Endodermal cell (in vitro differentiated cells): Measurements from ENCODE around the gene PLET1. TPM values are rescaled to one million over a fixed set of nuclear protein-coding genes. Genes with fewer than 3 reads are reported as not detected.

Experiments
- DNase-seq: peaks from one replicate; pipeline ENCODE4 v3.0.0-alpha.2; 2017
- H3K27ac ChIP-seq: 2 replicates; pipeline ENCODE4 v1.5.1; 2013; ENCODE audit warnings: mild to moderate bottlenecking, low read depth, low read length, moderate library complexity
- H3K27me3 ChIP-seq: 2 replicates; pipeline ENCODE4 v1.6.1; 2013; ENCODE audit warnings: mild to moderate bottlenecking, low read length, moderate library complexity; ENCODE audit not compliant: insufficient read depth, control insufficient read depth, poor library complexity, severe bottlenecking
- H3K36me3 ChIP-seq: 2 replicates; pipeline ENCODE4 v1.7.0; 2013; ENCODE audit warnings: mild to moderate bottlenecking, low read length, moderate library complexity; ENCODE audit not compliant: control insufficient read depth, insufficient read depth
- H3K4me1 ChIP-seq: one replicate; pipeline ENCODE4 v1.7.0; 2013; ENCODE audit warnings: low read length; ENCODE audit not compliant: control insufficient read depth, insufficient read depth
- H3K4me3 ChIP-seq: 2 replicates; pipeline ENCODE4 v1.5.1; 2013; ENCODE audit warnings: mild to moderate bottlenecking, low read length, moderate library complexity
- H3K9ac ChIP-seq: 2 replicates; pipeline ENCODE4 v1.6.1; 2013; ENCODE audit warnings: mild to moderate bottlenecking, low read length, moderate library complexity; ENCODE audit not compliant: poor library complexity, severe bottlenecking; ENCODE audit errors: extremely low read depth
- H3K9me3 ChIP-seq: 2 replicates; pipeline ENCODE4 v1.6.1; 2013; ENCODE audit warnings: mild to moderate bottlenecking, low read length, moderate library complexity; ENCODE audit not compliant: control insufficient read depth
- H3K27ac Mint-ChIP-seq: 2 replicates; pipeline ENCODE4 v1.8.0; 2020; ENCODE audit warnings: mixed read lengths
- H3K27me3 Mint-ChIP-seq: 2 replicates; pipeline ENCODE4 v1.8.0; 2021; ENCODE audit warnings: mild to moderate bottlenecking, mixed read lengths; ENCODE audit not compliant: insufficient read depth
- H3K36me3 Mint-ChIP-seq: 2 replicates; pipeline ENCODE4 v1.8.0; 2020; ENCODE audit warnings: low read depth, mixed read lengths
- H3K4me1 Mint-ChIP-seq: 2 replicates; pipeline ENCODE4 v1.8.0; 2020; ENCODE audit warnings: mixed read lengths
- H3K4me3 Mint-ChIP-seq: 2 replicates; pipeline ENCODE4 v1.8.0; 2020; ENCODE audit warnings: mild to moderate bottlenecking, moderate library complexity, mixed read lengths
- H3K9me3 Mint-ChIP-seq: 2 replicates; pipeline ENCODE4 v1.8.0; 2020; ENCODE audit warnings: mild to moderate bottlenecking, mixed read lengths
- CTCF ChIP-seq: fragments of 200-600 bp; sonication (generic); conservative IDR thresholded peaks from 2 replicates; pipeline ENCODE4 v1.5.0; 2021; ENCODE audit warnings: antibody characterized with exemption, mild to moderate bottlenecking
- WGBS, 2 experiments: methylation state at CpG; one replicate each; pipeline versions ENCODE4 v1.1.5 to v1.1.7; 2013; ENCODE audit warnings: missing lambda C conversion rate in 2 of 2, mixed read lengths in 1 of 2; ENCODE audit not compliant: insufficient coverage in 1 of 2, insufficient read length in 1 of 2; 5-methylcytosine and 5-hydroxymethylcytosine counted together
- total RNA-seq, 2 donors: library from RNA; stranded (reverse); fragmentation: NEBNext Ultra II Directional in 1 of 2; extraction: Animal tissue kit (Norgen Biotek cat#: 25700) in 1 of 2; gene quantifications; 2 replicates in 1 of 2; 3 replicates in 1 of 2; pipeline ENCODE4 v1.2.1, GENCODE V29; 2021

The PLET1 gene
- total RNA-seq, 2 donors from 2014 or later: not detected

- no peak for TF ChIP-seq CTCF
- WGBS, 2 experiments: 100% methylated on average over 1 of the region's 1 CpG; no CpG with 5 or more reads in 1 of the 2 experiments
- H3K27me3 ChIP-seq: peaks cover 20% of the 10 kb centered on the region
- no peaks in the 10 kb centered on the region for H3K9me3 ChIP-seq
- DNase-seq: no peak
- no peak overlapping the region for H3K4me3 ChIP-seq
- H3K27ac Mint-ChIP-seq: no peak overlapping the region
- H3K4me1 ChIP-seq: no peaks in the 10 kb centered on the region
- peaks cover under 1% of the 10 kb centered on the region for H3K36me3 ChIP-seq
- H3K27me3 Mint-ChIP-seq: peaks cover 22% of the 10 kb centered on the region
- no peaks in the 10 kb centered on the region for H3K36me3 Mint-ChIP-seq
- no peak overlapping the region for H3K9ac ChIP-seq
- H3K4me1 Mint-ChIP-seq: peaks cover 8% of the 10 kb centered on the region
- no peak overlapping the region for H3K27ac ChIP-seq
- no peak overlapping the region for H3K4me3 Mint-ChIP-seq
- H3K9me3 Mint-ChIP-seq: no peaks in the 10 kb centered on the region
These were observed 37.5 kb downstream of the PLET1 start for GRCh38 chr11:112223121-112223520.

DNA sequence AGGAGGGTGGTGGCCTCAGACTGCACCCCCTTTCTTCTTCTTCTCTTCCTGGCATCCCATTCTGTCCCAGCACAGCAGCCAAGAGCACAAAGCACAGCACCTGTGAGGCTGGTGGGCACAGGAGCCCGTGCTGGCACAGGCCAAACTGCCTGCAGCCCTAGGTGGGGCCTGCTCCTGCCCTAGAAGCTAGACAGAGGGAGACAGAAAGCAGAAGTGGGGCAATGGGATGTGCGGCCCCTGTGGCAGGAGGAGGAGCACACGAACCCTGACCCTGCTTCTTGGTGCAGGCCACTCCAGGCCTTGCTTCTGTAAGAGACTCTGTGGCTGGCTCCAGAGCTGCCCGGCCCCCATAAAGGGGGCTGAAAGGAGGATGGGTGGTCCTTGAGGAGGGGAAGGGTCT, 38.4 kb downstream of the PLET1 start:
- Mint-ChIP-seq H3K27me3 (peaks cover 24% of the 10 kb centered on the region), H3K4me3 (no peak overlapping the region), H3K27ac (no peak overlapping the region), H3K9me3 (no peaks in the 10 kb centered on the region), H3K4me1 (peaks cover 4% of the 10 kb centered on the region), H3K36me3 (no peaks in the 10 kb centered on the region)
- Histone ChIP-seq H3K27ac (no peak overlapping the region), H3K36me3 (no peaks in the 10 kb centered on the region), H3K4me3 (no peak overlapping the region), H3K9ac (no peak overlapping the region), H3K4me1 (no peaks in the 10 kb centered on the region), H3K9me3 (no peaks in the 10 kb centered on the region), H3K27me3 (peaks cover 20% of the 10 kb centered on the region)
- no peak for TF ChIP-seq CTCF
- no peak for DNase-seq
- 64 to 83% methylated on average over 3 to 4 of the region's 4 CpGs for WGBS, 2 experiments

GRCh38 chr11:112221274-112221835, 39.3 kb downstream of the PLET1 start:
- Mint-ChIP-seq H3K27ac (no peak overlapping the region), H3K27me3 (peaks cover 26% of the 10 kb centered on the region), H3K4me3 (no peak overlapping the region), H3K36me3 (no peaks in the 10 kb centered on the region), H3K9me3 (no peaks in the 10 kb centered on the region), H3K4me1 (no peaks in the 10 kb centered on the region)
- no peaks in the 10 kb centered on the region for H3K36me3 ChIP-seq
- WGBS, 2 experiments: 77 to 100% methylated on average over 1 to 3 of the region's 3 CpGs
- no peak for DNase-seq
- no peak overlapping the region for H3K4me3 ChIP-seq
- H3K4me1 ChIP-seq: no peaks in the 10 kb centered on the region
- H3K27ac ChIP-seq: no peak overlapping the region
- peaks cover 20% of the 10 kb centered on the region for H3K27me3 ChIP-seq
- no peak for TF ChIP-seq CTCF
- H3K9ac ChIP-seq: no peak overlapping the region
- no peaks in the 10 kb centered on the region for H3K9me3 ChIP-seq
